ENCODE data around the gene PAX3.

The PAX3 gene

GRCh38 chr2:222264791-222265320, 33.9 kb downstream of the PAX3 start:
- no peak for DNase-seq

- no peak for DNase-seq
These were observed 37.3 kb downstream of the PAX3 start for GRCh38 chr2:222261504-222261903.

DNA sequence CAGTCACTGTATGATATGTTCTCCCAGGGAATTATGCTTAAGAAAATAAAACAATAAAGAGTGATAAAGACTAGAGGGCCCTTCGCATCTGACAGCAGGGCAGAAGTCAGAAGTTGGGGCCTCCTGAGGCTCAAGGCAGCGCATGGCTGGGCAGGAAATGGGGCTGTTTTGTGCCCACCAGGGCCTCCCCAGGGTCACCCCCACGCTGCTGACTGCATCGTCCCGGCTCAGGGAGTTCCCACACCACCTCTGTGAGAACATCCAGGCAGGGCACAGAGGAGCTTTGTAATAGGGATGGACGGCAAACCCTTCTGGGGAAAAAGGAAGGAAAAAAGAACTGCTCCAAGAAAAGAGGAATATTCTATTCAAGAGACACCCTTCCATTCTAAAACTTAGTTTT, 41.2 kb downstream of the PAX3 start:
- DNase-seq: no peak

DNA sequence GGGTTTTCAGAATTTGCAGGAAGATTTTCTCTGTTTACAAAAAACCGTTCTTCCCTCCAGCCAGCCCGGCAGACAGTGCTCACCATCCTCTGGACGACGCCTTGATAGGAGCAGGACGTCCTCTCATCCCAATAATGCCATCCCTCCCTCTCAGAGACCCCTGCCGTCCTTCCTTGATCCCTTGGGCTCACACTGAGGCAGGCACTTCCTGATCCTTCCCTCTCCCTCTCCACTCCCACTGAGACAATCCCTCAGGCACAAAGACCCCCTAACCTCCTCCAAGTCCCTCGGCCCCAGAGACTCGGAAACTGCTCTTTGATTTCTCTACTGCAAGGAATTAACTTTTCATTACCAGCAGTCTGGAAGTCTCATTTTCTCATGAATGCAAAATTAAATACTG, 42.5 kb downstream of the PAX3 start:
- no peak for DNase-seq

GRCh38 chr2:222255090-222255489, 43.7 kb downstream of the PAX3 start:
- no peak for DNase-seq

DNA sequence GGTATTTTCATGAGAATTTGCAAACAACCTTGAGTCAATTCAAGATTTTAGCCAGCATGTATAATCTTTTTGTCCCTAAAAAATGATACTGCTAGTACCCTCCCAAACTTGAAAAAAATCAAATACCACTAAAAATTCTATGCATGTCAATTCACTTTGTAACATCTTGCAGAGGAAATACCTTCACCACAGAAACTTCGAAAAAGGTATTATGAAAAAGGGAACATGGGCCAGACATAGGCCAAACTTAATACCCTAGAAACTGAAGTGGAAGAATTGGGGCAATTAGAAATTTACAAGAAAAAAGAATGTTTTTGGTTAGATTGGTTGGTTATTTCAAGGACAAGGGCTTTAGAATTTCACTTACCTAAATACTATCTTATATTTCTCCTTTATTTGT, 48.5 kb downstream of the PAX3 start:
- DNase-seq: no peak

DNA sequence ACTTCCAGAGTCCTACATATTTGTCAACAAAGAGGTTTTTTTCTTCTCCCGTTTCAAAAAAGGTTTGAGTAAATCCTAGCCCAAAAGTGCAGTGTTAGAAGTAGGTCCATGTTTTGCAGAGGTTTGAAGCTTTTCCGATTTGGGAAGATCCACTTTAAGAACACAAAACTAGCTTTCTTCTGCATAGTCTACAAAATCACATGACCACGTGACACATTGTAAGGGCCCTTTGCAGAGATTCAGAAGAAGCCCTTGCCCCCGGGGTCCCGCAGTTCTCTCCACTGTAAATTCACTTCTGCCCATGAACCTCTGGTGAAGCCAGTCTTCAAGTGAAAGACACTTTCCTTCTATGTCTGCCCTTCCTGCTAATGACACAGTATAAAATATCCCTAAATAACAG, 49.4 kb downstream of the PAX3 start:
- no peak for DNase-seq

- DNase-seq: no peak
These were observed 50.0 kb downstream of the PAX3 start for GRCh38 chr2:222248818-222249217.

DNA sequence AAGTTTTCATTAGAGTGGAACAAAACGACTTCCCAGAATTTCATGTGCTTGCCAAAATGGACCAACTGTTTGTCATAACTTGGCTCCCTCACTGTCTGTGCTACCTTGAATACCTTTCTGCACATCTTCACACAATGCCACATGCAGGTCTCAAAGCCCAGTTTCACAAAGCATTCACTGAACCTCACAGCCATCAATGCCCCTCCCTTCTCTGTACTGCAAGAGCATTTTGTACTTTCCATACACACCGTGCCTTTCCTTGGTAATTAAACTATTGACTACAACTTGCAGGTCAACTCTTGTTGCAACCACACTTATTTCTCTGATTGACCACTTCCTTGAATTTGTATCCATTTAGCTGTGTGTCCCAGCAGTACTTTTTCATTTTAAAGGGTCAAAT, 50.5 kb downstream of the PAX3 start:
- DNase-seq: no peak

DNA sequence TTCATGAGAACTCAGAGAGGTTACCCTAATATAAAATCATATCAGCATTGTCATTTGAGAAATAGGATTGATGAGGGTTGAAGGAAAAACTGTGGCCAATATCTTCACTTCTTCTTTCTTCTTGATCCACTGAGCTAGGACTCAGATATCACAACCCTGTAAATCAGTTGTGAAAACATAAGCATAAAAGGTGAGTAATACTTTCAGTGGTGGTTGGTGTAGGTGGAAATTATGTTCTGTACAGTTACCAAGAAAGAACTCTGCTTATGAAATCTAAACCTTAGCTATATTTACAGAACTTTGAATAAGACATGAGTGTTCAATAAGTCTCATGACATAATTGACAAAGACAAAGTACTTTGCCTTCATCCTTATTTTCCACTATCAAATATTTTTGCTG, 56.3 kb downstream of the PAX3 start:
- DNase-seq: no peak

- no peak for DNase-seq
These were observed 57.5 kb downstream of the PAX3 start for GRCh38 chr2:222241128-222241870.

GRCh38 chr2:222240676-222241049, 58.1 kb downstream of the PAX3 start:
- DNase-seq: no peak

- no peak for DNase-seq
These were observed 58.7 kb downstream of the PAX3 start for GRCh38 chr2:222239945-222240675.

GRCh38 chr2:222239091-222239490, 59.7 kb downstream of the PAX3 start:
- DNase-seq: no peak

GRCh38 chr2:222238072-222238471, 60.7 kb downstream of the PAX3 start:
- no peak for DNase-seq

GRCh38 chr2:222232839-222233238, 66.0 kb downstream of the PAX3 start:
- no peak for DNase-seq

GRCh38 chr2:222232372-222232771, 66.4 kb downstream of the PAX3 start:
- DNase-seq: no peak

DNA sequence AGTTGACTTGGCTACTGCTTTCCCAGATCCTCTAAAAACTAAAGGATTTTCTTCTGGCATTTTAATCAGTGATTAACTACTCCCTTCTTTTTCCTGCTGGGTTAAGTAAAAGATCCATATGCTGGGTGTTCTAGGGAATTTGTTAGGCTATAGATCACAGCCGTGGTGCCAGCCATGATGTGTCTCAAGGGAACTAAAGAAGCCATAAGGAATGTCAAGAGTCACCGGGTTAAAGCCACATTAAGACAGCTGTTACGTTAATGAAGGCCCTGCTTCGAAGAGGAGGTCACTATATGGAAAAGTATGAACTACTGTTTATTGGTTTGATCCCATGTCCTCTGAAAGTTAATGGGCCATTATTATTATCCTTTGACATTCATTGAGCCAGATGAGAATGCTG, 70.7 kb downstream of the PAX3 start:
- no peak for DNase-seq

DNA sequence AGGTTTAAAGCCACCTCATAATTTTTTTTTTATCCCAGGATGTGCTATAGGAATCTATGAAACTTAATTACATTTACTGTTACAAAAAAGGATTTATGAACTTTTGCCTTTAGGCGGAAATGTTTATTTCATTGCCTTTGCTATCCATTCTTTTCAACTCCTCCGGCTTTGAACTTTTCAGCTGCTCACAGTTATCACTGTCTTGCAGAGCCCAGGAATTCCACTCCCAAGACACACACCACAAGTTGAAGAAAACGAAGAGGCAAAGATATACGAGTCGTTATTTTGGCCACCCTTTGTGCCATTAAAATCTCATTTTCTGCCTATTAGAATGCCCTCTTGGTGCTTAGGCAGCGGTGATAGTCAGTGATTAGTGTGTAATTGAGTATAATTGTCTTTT, 80.0 kb downstream of the PAX3 start:
- DNase-seq: no peak

DNA sequence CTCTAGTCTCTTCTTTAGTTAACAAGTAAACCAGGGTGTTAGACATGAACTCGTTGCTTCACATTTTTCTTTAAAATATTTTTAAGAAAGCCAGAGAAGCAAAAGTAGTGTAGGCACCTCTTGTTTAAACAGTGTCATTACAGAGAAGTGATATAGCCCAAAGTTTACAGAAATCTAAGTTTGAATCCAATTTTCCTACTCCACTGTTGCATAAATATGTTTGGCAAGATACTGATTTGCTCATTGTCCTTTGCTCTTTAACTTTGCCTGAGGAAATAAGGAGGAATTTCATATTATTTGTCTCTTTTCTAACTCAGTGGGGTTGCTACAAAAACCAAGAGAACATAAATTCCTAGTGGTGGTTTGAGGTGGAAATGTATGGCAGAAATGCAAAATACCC, 81.1 kb downstream of the PAX3 start:
- no peak for DNase-seq

GRCh38 chr2:222214885-222215284, 83.9 kb downstream of the PAX3 start:
- no peak for DNase-seq

DNA sequence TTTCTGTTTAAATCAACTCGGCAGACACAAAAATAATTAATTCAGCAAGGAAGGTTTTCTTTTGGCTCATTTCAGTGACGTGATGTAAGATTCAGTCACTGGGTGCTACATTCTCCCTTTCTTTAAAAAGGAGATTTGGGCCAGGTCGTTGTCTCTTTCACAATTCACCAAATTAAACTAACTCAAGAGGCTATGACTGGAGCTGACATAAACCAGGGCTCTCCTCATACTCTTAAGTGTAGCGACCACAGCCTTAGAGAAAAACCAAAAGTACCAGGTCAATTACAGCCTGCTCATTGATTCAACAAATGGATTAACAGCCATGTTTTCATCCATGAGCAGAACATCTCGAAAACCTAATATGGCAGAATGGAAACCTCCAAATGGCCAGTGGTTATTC, 85.7 kb downstream of the PAX3 start:
- no peak for DNase-seq

DNA sequence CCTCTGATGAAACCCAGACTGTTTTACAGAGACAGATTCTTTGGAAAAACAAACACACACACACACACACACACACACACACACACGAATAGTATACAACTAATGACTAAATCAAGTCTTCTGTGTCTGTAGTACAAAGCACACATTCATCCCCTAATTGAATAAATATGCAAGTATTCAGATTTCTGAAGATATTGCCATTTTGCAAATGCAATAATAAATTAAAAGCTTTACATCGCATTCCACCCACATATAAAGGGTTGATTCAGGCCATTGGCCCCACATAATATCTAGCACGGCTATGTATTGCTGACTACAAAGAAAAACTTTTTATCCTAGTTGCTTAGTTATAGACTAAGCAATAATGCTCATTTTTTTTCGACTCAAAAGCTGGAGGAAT, 86.2 kb downstream of the PAX3 start:
- DNase-seq: no peak

DNA sequence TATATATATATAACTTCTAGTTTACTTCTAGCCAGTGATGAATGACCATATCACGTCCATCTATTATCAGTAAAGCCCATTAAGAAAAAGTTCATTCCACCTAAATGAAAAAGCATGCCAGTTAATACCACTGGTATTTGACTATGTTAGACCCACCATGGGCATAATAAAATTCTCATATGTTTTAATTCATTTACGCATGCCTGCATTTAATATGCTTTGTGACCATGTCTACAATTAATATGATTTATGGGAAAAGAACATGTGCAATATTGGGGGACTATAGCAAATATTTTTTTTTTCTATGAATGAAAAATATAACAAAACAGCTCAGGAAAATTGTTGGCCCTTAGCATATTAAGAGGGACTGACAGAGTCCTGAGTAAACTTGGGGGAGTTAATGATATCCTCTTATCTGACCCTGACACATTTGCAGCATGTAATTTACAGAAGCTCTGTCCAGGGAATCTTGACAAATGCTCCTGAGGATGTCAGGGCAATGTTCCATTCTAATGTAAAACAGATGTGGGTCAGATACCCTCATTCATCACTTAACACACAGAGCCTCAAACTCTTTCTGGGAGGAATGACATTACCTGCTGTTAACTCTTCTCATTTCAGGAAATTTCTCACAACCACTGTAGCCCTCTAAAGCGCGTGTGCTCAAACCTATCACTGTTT, 90.6 kb downstream of the PAX3 start:
- no peak for DNase-seq

Data from femur (tissue), 1 donor.